Measurements from ENCODE around the gene SPAG5.

The SPAG5 gene

GRCh38 chr17:28598799-28599310 lies at the start of gene SPAG5:
Gene SPAG5, minus strand, starts transcription at chr17:28599025. Its CDS starts 79 bp downstream, at chr17:28598946.
- peak; percentile 98 for DNase-seq

- DNase-seq = no peak
Observed at GRCh38 chr17:28646039-28646754, 47.4 kb upstream of the SPAG5 start.

- no peak for DNase-seq
Observed at GRCh38 chr17:28645576-28645939, 46.7 kb upstream of the SPAG5 start.

- peak; percentile 95 for DNase-seq
Observed at GRCh38 chr17:28644787-28645575, 46.2 kb upstream of the SPAG5 start, which contains the start of gene BLTP2. Gene BLTP2, minus strand, starts transcription at chr17:28645158. Its CDS starts 102 bp downstream, at chr17:28645056.

- peak; percentile 47 for DNase-seq
Observed at GRCh38 chr17:28643983-28644786, 45.4 kb upstream of the SPAG5 start.

- DNase-seq = no peak
Observed at GRCh38 chr17:28641579-28641978, 42.8 kb upstream of the SPAG5 start.

GRCh38 chr17:28635506-28635905 lies 36.7 kb upstream of the SPAG5 start:
- no peak for DNase-seq

GRCh38 chr17:28634206-28634865 lies 35.5 kb upstream of the SPAG5 start:
- no peak for DNase-seq

GRCh38 chr17:28626818-28627217 lies 28.0 kb upstream of the SPAG5 start:
- no peak for DNase-seq

- no peak for DNase-seq
Observed at GRCh38 chr17:28624148-28624547, 25.3 kb upstream of the SPAG5 start.

- DNase-seq = no peak
Observed at GRCh38 chr17:28623696-28624095, 24.9 kb upstream of the SPAG5 start.

- DNase-seq = no peak
Observed at GRCh38 chr17:28622186-28622585, 23.4 kb upstream of the SPAG5 start.

- DNase-seq = no peak
Observed at GRCh38 chr17:28620010-28620409, 21.2 kb upstream of the SPAG5 start.

GRCh38 chr17:28618464-28618863 lies 19.6 kb upstream of the SPAG5 start:
- no peak for DNase-seq

- no peak for DNase-seq
Observed at GRCh38 chr17:28616281-28616680, 17.5 kb upstream of the SPAG5 start.

- no peak for DNase-seq
Observed at GRCh38 chr17:28615260-28615940, 16.6 kb upstream of the SPAG5 start.

GRCh38 chr17:28613931-28614381 lies 15.1 kb upstream of the SPAG5 start, which contains the start of gene RSKR:
Gene RSKR, minus strand, starts transcription at chr17:28614185. Its CDS starts 24 bp downstream, at chr17:28614161.
- DNase-seq = no peak

GRCh38 chr17:28612936-28613872 lies 14.4 kb upstream of the SPAG5 start:
- DNase-seq = peak; percentile 44

- no peak for DNase-seq
Observed at GRCh38 chr17:28612531-28612930, 13.7 kb upstream of the SPAG5 start.

- DNase-seq = no peak
Observed at GRCh38 chr17:28610376-28610775, 11.6 kb upstream of the SPAG5 start.
